Measurements from ENCODE around the gene RUFY1.

Gene RUFY1

GRCh38 chr5:179617930-179618329 lies 67.6 kb downstream of the RUFY1 start:
- H3K36me3 ChIP-seq (ENCODE audit: insufficient read depth, low read depth, low read length): peaks cover 97% of the 10 kb centered on the region
- no peak overlapping the region for H3K9ac ChIP-seq (ENCODE audit: low read depth, low read length)

GRCh38 chr5:179618923-179619554 lies 68.7 kb downstream of the RUFY1 start:
- H3K9me3 ChIP-seq (ENCODE audit: insufficient read depth, low read depth, low read length): no peaks in the 10 kb centered on the region
- no peaks in the 10 kb centered on the region for H3K27me3 ChIP-seq (ENCODE audit: insufficient read depth, low read length)
- H3K27ac ChIP-seq (ENCODE audit: low read length): no peak overlapping the region
- H3K36me3 ChIP-seq (ENCODE audit: insufficient read depth, low read depth, low read length): peaks cover 86% of the 10 kb centered on the region
- H3K4me3 ChIP-seq (ENCODE audit: low read length): peak overlapping the region; percentile 90
- no peak overlapping the region for H3K9ac ChIP-seq (ENCODE audit: low read depth, low read length)
- peaks cover 14% of the 10 kb centered on the region; the same call in 1 of the 2 replicates for H3K4me1 ChIP-seq (ENCODE audit: insufficient read depth, low read length)

More at GRCh38 chr5:179617930-179618329, 67.6 kb downstream of the RUFY1 start:
- Histone ChIP-seq H3K27me3 (ENCODE audit: insufficient read depth, low read length) (no peaks in the 10 kb centered on the region), H3K4me1 (ENCODE audit: insufficient read depth, low read length) (peaks cover 14% of the 10 kb centered on the region; the same call in 1 of the 2 replicates), H3K9me3 (ENCODE audit: insufficient read depth, low read depth, low read length) (no peaks in the 10 kb centered on the region), H3K27ac (ENCODE audit: low read length) (no peak overlapping the region), H3K4me3 (ENCODE audit: low read length) (no peak overlapping the region)

GRCh38 chr5:179619776-179620175 lies 69.4 kb downstream of the RUFY1 start:
- H3K27ac ChIP-seq (ENCODE audit: low read length): no peak overlapping the region
- H3K9ac ChIP-seq (ENCODE audit: low read depth, low read length): peak overlapping the region; percentile 12; the same call in 1 of the 2 replicates
- H3K36me3 ChIP-seq (ENCODE audit: insufficient read depth, low read depth, low read length): peaks cover 79% of the 10 kb centered on the region
- H3K9me3 ChIP-seq (ENCODE audit: insufficient read depth, low read depth, low read length): no peaks in the 10 kb centered on the region
- H3K4me3 ChIP-seq (ENCODE audit: low read length): peak overlapping the region; percentile 90
- H3K4me1 ChIP-seq (ENCODE audit: insufficient read depth, low read length): peaks cover 18% of the 10 kb centered on the region; the same call in 1 of the 2 replicates
- H3K27me3 ChIP-seq (ENCODE audit: insufficient read depth, low read length): no peaks in the 10 kb centered on the region

- Histone ChIP-seq H3K9ac (ENCODE audit: low read depth, low read length) (peak overlapping the region; percentile 65), H3K4me1 (ENCODE audit: insufficient read depth, low read length) (peaks cover 21% of the 10 kb centered on the region; the same call in 1 of the 2 replicates), H3K27me3 (ENCODE audit: insufficient read depth, low read length) (no peaks in the 10 kb centered on the region), H3K4me3 (ENCODE audit: low read length) (peak overlapping the region; percentile 90), H3K27ac (ENCODE audit: low read length) (no peak overlapping the region), H3K9me3 (ENCODE audit: insufficient read depth, low read depth, low read length) (no peaks in the 10 kb centered on the region), H3K36me3 (ENCODE audit: insufficient read depth, low read depth, low read length) (peaks cover 74% of the 10 kb centered on the region)
These were observed 69.9 kb downstream of the RUFY1 start for GRCh38 chr5:179620293-179620692.

- peak overlapping the region; percentile 65 for H3K9ac ChIP-seq (ENCODE audit: low read depth, low read length)
- no peak overlapping the region for H3K27ac ChIP-seq (ENCODE audit: low read length)
- peaks cover 68% of the 10 kb centered on the region for H3K36me3 ChIP-seq (ENCODE audit: insufficient read depth, low read depth, low read length)
- no peaks in the 10 kb centered on the region for H3K9me3 ChIP-seq (ENCODE audit: insufficient read depth, low read depth, low read length)
- H3K4me1 ChIP-seq (ENCODE audit: insufficient read depth, low read length): peaks cover 21% of the 10 kb centered on the region; the same call in 1 of the 2 replicates
- H3K4me3 ChIP-seq (ENCODE audit: low read length): peak overlapping the region; percentile 90
- H3K27me3 ChIP-seq (ENCODE audit: insufficient read depth, low read length): no peaks in the 10 kb centered on the region
These were observed 70.5 kb downstream of the RUFY1 start for GRCh38 chr5:179620703-179621350.

- H3K4me1 ChIP-seq (ENCODE audit: insufficient read depth, low read length): peaks cover 21% of the 10 kb centered on the region; the same call in 1 of the 2 replicates
- H3K9ac ChIP-seq (ENCODE audit: low read depth, low read length): peak overlapping the region; percentile 65
- peaks cover 60% of the 10 kb centered on the region for H3K36me3 ChIP-seq (ENCODE audit: insufficient read depth, low read depth, low read length)
- H3K9me3 ChIP-seq (ENCODE audit: insufficient read depth, low read depth, low read length): no peaks in the 10 kb centered on the region
- H3K27ac ChIP-seq (ENCODE audit: low read length): no peak overlapping the region
- H3K27me3 ChIP-seq (ENCODE audit: insufficient read depth, low read length): no peaks in the 10 kb centered on the region
- peak overlapping the region; percentile 90 for H3K4me3 ChIP-seq (ENCODE audit: low read length)
These were observed 71.3 kb downstream of the RUFY1 start for GRCh38 chr5:179621551-179622214.

GRCh38 chr5:179623003-179623905 lies 72.9 kb downstream of the RUFY1 start, which contains the start of gene HNRNPH1:
TSS of gene HNRNPH1 (minus strand) at chr5:179623671. CDS start at chr5:179623133, 538 bp downstream.
- no peaks in the 10 kb centered on the region for H3K27me3 ChIP-seq (ENCODE audit: insufficient read depth, low read length)
- H3K27ac ChIP-seq (ENCODE audit: low read length): peak within 1 kb of the TSS; percentile 88
- H3K36me3 ChIP-seq (ENCODE audit: insufficient read depth, low read depth, low read length): peaks cover 44% of the 10 kb centered on the region
- H3K9me3 ChIP-seq (ENCODE audit: insufficient read depth, low read depth, low read length): no peaks in the 10 kb centered on the region
- peak within 1 kb of the TSS; percentile 96 for H3K4me3 ChIP-seq (ENCODE audit: low read length)
- H3K4me1 ChIP-seq (ENCODE audit: insufficient read depth, low read length): peaks cover 21% of the 10 kb centered on the region; the same call in 1 of the 2 replicates
- H3K9ac ChIP-seq (ENCODE audit: low read depth, low read length): peak within 1 kb of the TSS; percentile 99

- Histone ChIP-seq H3K9ac (ENCODE audit: low read depth, low read length) (peak overlapping the region; percentile 99), H3K4me1 (ENCODE audit: insufficient read depth, low read length) (peaks cover 21% of the 10 kb centered on the region; the same call in 1 of the 2 replicates), H3K9me3 (ENCODE audit: insufficient read depth, low read depth, low read length) (no peaks in the 10 kb centered on the region), H3K27ac (ENCODE audit: low read length) (peak overlapping the region; percentile 88), H3K36me3 (ENCODE audit: insufficient read depth, low read depth, low read length) (peaks cover 35% of the 10 kb centered on the region), H3K27me3 (ENCODE audit: insufficient read depth, low read length) (no peaks in the 10 kb centered on the region), H3K4me3 (ENCODE audit: low read length) (peak overlapping the region; percentile 96)
These were observed 73.8 kb downstream of the RUFY1 start for GRCh38 chr5:179623906-179624741.

- Histone ChIP-seq H3K4me1 (ENCODE audit: insufficient read depth, low read length) (peaks cover 21% of the 10 kb centered on the region; the same call in 1 of the 2 replicates), H3K9ac (ENCODE audit: low read depth, low read length) (peak overlapping the region; percentile 99; the same call in 1 of the 2 replicates), H3K27me3 (ENCODE audit: insufficient read depth, low read length) (no peaks in the 10 kb centered on the region), H3K9me3 (ENCODE audit: insufficient read depth, low read depth, low read length) (no peaks in the 10 kb centered on the region), H3K4me3 (ENCODE audit: low read length) (peak overlapping the region; percentile 96), H3K36me3 (ENCODE audit: insufficient read depth, low read depth, low read length) (peaks cover 28% of the 10 kb centered on the region), H3K27ac (ENCODE audit: low read length) (peak overlapping the region; percentile 88)
These were observed 74.5 kb downstream of the RUFY1 start for GRCh38 chr5:179624841-179625271.
